GM12865 (cell line): ENCODE measurements around the gene NADK.
"Not testable (repeated sequence)": the region's sequence is repeated elsewhere in the genome, so short reads cannot be mapped to it uniquely, and the experiment has no call there.

ENCODE experiments used
- DNase-seq: peaks from one replicate; pipeline ENCODE4 v3.0.0; 2010; ENCODE audit warnings: low read depth
- H3K4me3 ChIP-seq: 2 replicates; pipeline ENCODE4 v1.5.1; 2011; ENCODE audit warnings: mild to moderate bottlenecking, low read depth, low read length, control low read depth
- TF ChIP-seq, protein P1 (sequence below): IDR thresholded peaks from 2 replicates; pipeline ENCODE4 v1.5.1; 2011; ENCODE audit warnings: low read length, control low read depth, low read depth, inconsistent platforms; ENCODE audit not compliant: insufficient read depth; ENCODE audit errors: missing control alignments

The NADK gene

DNA sequence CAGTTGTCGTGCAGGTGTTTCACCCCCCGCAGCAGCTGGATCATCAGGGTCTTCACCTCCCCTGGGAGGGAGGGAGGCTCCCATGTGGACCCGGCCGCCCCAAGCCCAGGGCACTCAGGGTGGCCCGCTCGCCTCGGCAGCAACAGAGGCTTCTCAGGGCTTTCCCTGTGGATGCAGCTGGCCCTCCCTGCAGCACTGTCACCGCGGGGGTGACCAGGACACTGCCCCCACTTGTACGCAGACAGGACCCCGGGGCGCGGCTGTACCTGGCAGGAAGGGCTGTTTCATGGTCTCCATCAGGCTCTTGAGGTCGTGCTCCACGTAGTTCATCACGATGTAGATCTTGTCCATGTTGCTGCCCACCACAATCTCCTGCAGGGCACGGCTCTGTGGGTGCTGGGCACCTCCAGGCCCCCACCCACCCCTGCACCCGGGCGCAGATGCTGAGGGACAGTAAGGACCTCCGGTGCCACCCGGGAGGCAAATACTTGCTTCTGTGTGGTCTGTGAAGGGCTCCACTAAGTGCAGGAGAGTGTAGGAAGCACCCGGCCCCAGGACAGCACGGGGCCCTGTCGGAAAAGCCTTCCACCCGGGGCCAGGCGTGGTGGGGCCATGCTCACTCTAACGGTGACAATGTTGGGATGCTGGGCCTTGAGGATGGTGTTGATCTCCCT lies 73.8 kb downstream of the NADK start:
- not testable (repeated sequence) for DNase-seq, H3K4me3 ChIP-seq

DNA sequence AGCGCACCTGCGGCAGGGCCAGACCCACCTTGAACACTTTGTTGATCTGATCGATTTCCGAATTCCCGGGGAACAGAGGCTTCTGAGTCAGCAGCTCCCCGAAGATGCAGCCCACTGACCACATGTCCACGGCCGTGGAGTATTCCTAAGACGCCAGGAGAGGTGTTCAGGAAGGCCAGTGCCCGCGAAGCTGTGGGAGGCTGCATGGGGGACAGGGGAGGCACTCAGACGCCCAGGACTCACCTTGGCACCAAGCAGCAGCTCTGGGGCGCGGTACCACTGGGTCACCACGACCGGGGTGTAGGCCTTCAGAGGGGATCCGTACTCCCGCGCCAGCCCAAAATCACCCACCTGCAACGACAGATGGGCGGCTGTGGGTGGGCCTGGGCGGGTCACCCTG lies 74.5 kb downstream of the NADK start:
- TF ChIP-seq, protein P1, sequence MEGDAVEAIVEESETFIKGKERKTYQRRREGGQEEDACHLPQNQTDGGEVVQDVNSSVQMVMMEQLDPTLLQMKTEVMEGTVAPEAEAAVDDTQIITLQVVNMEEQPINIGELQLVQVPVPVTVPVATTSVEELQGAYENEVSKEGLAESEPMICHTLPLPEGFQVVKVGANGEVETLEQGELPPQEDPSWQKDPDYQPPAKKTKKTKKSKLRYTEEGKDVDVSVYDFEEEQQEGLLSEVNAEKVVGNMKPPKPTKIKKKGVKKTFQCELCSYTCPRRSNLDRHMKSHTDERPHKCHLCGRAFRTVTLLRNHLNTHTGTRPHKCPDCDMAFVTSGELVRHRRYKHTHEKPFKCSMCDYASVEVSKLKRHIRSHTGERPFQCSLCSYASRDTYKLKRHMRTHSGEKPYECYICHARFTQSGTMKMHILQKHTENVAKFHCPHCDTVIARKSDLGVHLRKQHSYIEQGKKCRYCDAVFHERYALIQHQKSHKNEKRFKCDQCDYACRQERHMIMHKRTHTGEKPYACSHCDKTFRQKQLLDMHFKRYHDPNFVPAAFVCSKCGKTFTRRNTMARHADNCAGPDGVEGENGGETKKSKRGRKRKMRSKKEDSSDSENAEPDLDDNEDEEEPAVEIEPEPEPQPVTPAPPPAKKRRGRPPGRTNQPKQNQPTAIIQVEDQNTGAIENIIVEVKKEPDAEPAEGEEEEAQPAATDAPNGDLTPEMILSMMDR = no peak
- DNase-seq = no peak
- H3K4me3 ChIP-seq = no peak overlapping the region

DNA sequence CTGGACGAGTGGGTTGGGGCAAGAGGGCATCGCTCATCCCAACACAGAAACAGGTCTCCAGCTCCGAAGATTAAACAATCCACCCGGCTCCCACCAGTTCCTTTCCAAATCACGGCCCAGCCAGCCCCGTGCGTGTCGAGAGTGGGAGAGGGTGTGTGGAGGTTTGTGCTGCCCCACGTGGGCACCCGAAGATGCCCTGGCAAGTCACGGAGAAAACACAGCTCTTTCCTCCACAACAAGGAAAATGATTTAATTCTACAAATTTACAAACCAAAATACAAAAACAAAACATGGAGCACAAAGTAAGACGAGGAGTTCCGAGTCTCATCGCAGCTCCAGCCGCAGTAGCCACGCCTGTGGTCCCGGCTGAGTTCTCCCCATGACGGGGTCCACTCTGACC lies 75.8 kb downstream of the NADK start:
- not testable (repeated sequence) for H3K4me3 ChIP-seq, DNase-seq
